H1 (cell line): Measurements from ENCODE around the gene DBNDD2. TPM values are rescaled to one million over a fixed set of nuclear protein-coding genes. Genes with fewer than 3 reads are reported as not detected.

Source experiments
- ASH2L ChIP-seq: fragments of 200-600, 300-600 bp; sonication (generic); IDR thresholded peaks from one replicate; pipeline ENCODE4 v1.7.1; 2017; ENCODE audit warnings: low read length
- CHD2 ChIP-seq: IDR thresholded peaks from 2 replicates; pipeline ENCODE4 v1.6.1; 2012; ENCODE audit warnings: low read length, improper control_type of control experiment
- CHD7 ChIP-seq: fragments of 300-600 bp; sonication (generic); IDR thresholded peaks from 2 replicates; pipeline ENCODE4 v1.7.1; 2012; ENCODE audit warnings: low read length, moderate library complexity, mild to moderate bottlenecking, inconsistent platforms; ENCODE audit not compliant: insufficient replicate concordance
- HDAC6 ChIP-seq: IDR thresholded peaks from one replicate; pipeline ENCODE4 v1.7.1; 2012; ENCODE audit warnings: low read depth, mild to moderate bottlenecking, inconsistent platforms, low read length, moderate library complexity
- MAX ChIP-seq: IDR thresholded peaks from 2 replicates; pipeline ENCODE4 v1.6.1; 2012; ENCODE audit warnings: inconsistent platforms
- POLR2A ChIP-seq, 2 experiments: IDR thresholded peaks; 1 replicate in 1 of 2; 2 replicates in 1 of 2; pipeline ENCODE4 v1.6.1; 2011; ENCODE audit warnings: low read depth in 2 of 2, low read length in 2 of 2, mild to moderate bottlenecking in 2 of 2; ENCODE audit errors: control extremely low read depth in 1 of 2
- SAP30 ChIP-seq: fragments of 300-600 bp; sonication (generic); IDR thresholded peaks from 2 replicates; pipeline ENCODE4 v1.7.1; 2012; ENCODE audit warnings: low read length, moderate library complexity, mild to moderate bottlenecking, inconsistent platforms; ENCODE audit not compliant: insufficient read depth, insufficient replicate concordance
- SIRT6 ChIP-seq: IDR thresholded peaks from one replicate; pipeline ENCODE4 v1.7.1; 2012; ENCODE audit warnings: low read length, inconsistent platforms
- SP4 ChIP-seq: IDR thresholded peaks from 2 replicates; pipeline ENCODE4 v1.6.1; 2012; ENCODE audit warnings: low read length, inconsistent platforms
- SRF ChIP-seq: IDR thresholded peaks from 2 replicates; pipeline ENCODE4 v1.6.1; 2011; ENCODE audit warnings: mild to moderate bottlenecking, low read depth, low read length, moderate library complexity
- TAF1 ChIP-seq: IDR thresholded peaks from 2 replicates; pipeline ENCODE4 v1.6.1; 2011; ENCODE audit warnings: mild to moderate bottlenecking, low read depth, low read length
- TAF7 ChIP-seq: optimal IDR thresholded peaks from 2 replicates; pipeline ENCODE3; 2011; ENCODE audit warnings: low read depth, mild to moderate bottlenecking, inconsistent platforms, low read length, moderate library complexity, borderline replicate concordance
- YY1 ChIP-seq: IDR thresholded peaks from 2 replicates; pipeline ENCODE4 v1.6.1; 2011; ENCODE audit warnings: low read depth, mild to moderate bottlenecking, low read length
- ZNF274 ChIP-seq: IDR thresholded peaks from 2 replicates; pipeline ENCODE4 v1.7.0; 2012; ENCODE audit warnings: low read length, borderline replicate concordance; ENCODE audit errors: extremely low read depth
- polyA plus RNA-seq, 7 experiments: library from polyadenylated mRNA; depleted of rRNA in 3 of 7; stranded (reverse) in 5 of 7; unstranded in 2 of 7; fragments of >200 nt in 5 of 7; fragments of 200-250 nt in 2 of 7; gene quantifications; 1 replicate in 5 of 7; 2 replicates in 1 of 7; 4 replicates in 1 of 7; pipeline versions ENCODE4 v1.2.1 to v1.2.3, GENCODE V29; 2011 to 2013; ENCODE audit warnings: missing spikeins in 2 of 7, mixed read lengths in 2 of 7
- total RNA-seq: library from RNA; stranded (reverse); fragmentation: NEBNext Ultra II Directional; extraction: Animal tissue kit (Norgen Biotek cat#: 25700); gene quantifications from 2 replicates; pipeline ENCODE4 v1.2.1, GENCODE V29; 2021

The DBNDD2 gene
- total and polyA plus RNA-seq, 2 of the 8 experiments (the other 6 are each of a cell fraction or from before 2014, with no cell fraction given), result 55.8 to 96.3 TPM

GRCh38 chr20:45425561-45425960 is 17.5 kb downstream of the DBNDD2 start (continued):
- no peak for TF ChIP-seq CHD7
- TF ChIP-seq POLR2A (IDR thresholded peaks at IDR 0.05; ENCODE audit: control extremely low read depth in 1 of 2, low read depth in 2 of 2, low read length in 2 of 2), result no peak
- no peak for TF ChIP-seq TAF7
- no peak for TF ChIP-seq SAP30
- no peak for TF ChIP-seq ZNF274
- no peak for TF ChIP-seq HDAC6
- TF ChIP-seq SIRT6, result no peak
- no peak for TF ChIP-seq ASH2L
- TF ChIP-seq CHD2, result no peak
- no peak for TF ChIP-seq SRF
- TF ChIP-seq YY1, result no peak
- no peak for TF ChIP-seq SP4
- no peak for TF ChIP-seq TAF1
- TF ChIP-seq MAX, result no peak
